ENCODE results near the gene SLC6A6.
"Not testable (repeated sequence)": the region's sequence is repeated elsewhere in the genome, so short reads cannot be mapped to it uniquely, and the experiment has no call there.

Gene SLC6A6

DNA sequence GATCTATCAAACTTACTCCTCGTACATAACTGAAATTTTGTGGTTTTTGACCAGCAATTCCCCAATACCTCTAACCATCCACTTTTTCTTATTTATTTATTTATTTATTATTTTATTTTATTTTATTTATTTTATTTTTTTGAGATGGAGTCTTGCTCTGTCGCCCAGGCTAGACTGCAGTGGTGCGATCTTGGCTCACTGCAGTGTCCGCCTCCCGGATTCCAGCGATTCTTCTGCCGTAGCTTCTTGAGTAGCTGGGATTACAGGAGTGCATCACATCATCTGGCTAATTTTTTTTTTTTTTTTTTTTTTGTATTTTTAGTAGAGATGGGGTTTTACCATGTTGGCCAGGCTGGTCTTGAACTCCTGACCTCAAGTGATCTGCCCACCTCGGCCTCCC lies 35.3 kb downstream of the SLC6A6 start:
- DNase-seq: not testable (repeated sequence)

DNA sequence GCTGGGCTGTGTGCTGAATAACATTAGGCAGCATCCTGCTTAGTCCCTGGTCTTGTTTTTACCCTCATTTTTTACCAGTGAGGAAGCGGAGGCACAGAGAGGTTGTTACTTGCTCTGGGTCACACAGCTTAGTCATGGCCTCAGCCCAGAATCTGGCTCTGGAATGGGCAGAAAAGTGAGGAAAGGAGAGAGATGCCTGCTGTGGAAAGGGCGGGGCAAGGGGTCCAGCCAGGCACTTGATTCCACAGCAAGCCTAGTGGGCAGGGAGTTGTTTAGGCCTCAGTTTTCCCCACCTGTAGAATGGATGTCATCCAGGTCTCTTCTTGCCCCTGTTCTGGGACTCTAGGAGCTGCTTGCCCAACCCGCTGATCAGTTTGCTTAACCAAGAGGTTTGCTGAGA lies 35.9 kb downstream of the SLC6A6 start:
- DNase-seq: no peak

- no peak for DNase-seq
Observed at GRCh38 chr3:14438929-14439328, 36.5 kb downstream of the SLC6A6 start.

- DNase-seq: no peak
Observed at GRCh38 chr3:14439501-14440167, 37.2 kb downstream of the SLC6A6 start.

DNA sequence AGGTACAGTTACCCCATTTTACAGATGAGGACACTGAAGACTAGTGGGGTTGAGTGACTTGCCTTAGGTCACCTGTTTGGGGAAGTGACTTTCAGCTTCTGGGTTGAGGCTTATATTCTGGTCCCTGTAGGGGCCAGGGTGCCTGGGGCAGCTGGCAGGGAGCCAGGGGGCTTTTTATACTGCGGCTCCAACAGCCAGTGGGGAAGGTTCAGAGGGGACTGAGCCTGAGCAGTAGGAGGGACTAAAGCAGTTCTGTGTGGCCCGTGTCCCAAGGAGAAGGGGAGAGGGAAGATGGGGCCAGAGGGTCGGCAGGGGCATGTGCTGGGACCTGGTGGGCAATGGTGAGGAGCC lies 37.7 kb downstream of the SLC6A6 start:
- DNase-seq: no peak

DNA sequence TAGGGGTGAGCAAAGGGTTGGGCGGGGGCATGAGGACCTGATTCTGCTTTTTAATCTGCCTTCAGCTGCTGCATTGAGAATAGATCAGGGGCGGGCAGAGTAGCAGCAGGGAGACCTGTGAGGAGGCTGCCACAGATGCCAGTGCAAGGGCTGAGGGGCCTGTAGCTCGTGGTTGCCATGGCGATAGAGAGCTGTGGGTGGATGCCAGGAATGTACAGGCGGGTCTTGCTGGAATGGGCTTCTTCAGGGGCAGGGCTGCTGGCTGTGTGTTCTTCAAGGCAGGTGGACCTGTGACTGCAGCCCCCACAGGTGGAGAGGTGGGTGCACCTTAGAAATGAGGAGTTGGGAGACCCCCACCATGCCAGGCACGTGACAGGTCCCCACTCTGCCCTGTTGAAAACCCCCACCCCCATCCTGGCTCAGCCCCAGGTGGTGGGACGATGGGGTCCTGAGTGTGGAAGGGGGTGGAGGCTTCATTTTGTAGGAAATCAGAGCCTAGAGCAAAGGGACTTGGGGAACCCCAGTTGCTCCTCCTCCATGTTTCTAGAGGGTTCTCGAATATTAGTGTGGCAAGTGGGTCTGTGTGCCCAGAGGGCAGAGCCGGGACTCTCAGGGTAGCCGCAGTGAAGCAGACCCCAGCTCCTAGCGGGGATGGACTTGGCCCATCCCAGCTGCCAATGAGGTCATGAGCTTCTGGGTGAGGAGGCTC lies 38.3 kb downstream of the SLC6A6 start:
- no peak for DNase-seq

GRCh38 chr3:14441240-14441919 lies 39.0 kb downstream of the SLC6A6 start:
- DNase-seq: no peak

GRCh38 chr3:14441920-14442300 lies 39.5 kb downstream of the SLC6A6 start:
- no peak for DNase-seq

GRCh38 chr3:14444380-14444779 lies 42.0 kb downstream of the SLC6A6 start:
- DNase-seq: no peak

GRCh38 chr3:14445773-14446172 lies 43.4 kb downstream of the SLC6A6 start:
- no peak for DNase-seq

DNA sequence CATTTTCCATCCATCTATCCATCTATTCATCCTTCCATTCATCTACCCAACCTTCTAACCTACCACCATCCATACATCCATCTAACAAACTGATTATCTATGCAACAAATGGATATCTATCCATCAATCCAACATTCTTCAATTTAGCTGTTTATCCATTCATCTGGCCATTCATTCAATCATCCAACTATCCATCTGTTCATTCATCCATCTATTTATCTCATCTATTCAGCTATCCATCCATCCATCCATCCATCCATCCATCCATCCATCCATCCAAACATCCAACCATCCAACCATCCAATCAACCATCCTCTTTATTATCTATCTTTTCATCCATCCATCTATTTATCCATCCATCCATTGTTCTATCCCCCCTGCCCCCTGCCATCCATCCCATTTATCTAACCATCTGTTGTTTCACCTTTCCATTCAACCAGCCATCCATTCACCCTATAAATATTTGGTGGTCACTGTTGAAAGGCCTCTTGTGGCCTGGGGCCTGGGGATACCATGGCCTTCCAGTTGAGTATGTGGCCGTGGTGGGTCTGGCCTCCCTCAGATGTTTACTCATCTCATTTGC lies 44.7 kb downstream of the SLC6A6 start:
- DNase-seq: no peak

DNA sequence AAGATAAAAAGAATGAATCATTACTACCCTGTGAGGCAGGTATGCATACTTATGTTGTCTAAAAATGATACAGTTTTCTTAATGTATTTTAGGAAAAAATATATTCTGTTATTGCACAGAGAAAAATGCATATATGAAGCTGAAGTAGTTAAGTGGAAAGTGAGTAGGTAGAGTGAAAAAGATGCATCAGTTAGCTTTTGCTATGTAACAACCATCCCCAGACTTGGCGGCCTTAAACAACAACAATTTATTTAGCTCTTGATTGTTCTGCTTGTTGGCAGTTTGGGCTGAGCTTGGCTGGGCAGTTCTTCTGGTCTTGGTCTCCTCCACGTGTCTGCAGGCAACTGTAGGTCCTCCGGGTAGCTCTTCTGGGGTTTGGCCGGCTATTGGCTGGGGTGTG lies 45.7 kb downstream of the SLC6A6 start:
- DNase-seq: no peak

DNA sequence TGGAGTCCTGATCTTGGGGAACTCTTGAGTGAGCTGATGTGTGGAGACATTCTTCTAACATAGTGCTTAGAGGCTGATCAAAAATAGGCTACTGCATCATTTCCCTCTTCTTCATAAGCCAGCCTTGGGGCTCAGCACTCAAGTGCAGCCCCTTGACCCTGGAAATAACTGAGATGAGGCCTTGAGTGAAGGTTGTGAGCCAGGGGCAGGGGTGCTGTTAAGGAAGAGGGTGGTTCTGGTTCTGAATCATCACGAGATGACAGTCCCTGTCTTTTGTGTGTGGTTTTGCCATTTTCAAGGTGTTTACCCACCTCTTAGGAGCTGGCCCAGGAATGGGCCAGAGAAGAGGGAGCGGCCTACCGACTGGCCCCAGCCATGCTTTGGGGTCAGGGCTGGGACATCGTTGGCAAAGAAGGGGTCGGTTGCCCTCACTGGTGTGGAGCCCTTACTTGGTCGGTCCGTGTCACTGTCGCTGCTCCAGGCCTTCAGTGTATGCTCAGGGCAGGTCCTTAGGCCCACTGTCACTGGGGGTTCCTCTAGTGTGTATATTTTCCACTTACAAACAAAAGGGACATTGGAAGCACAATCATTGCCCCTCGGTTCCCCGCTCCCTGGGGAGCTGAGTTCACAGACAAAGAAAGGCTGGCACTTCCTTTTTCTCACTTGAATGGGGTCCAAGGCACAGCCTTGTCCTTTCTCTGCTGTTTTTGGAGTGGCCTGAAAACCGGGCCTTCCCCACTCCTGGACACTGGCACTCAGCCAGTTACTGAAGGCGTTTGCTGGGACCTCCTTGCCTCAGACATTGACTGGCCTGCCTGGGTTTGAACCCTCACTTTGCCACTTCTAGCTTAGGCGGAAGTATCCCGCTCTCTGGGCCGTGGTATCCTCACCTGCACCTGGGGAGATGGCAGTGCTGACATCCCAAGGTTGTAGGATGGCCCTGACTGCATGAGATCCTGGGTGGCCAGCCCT lies 46.6 kb downstream of the SLC6A6 start:
- no peak for DNase-seq

DNA sequence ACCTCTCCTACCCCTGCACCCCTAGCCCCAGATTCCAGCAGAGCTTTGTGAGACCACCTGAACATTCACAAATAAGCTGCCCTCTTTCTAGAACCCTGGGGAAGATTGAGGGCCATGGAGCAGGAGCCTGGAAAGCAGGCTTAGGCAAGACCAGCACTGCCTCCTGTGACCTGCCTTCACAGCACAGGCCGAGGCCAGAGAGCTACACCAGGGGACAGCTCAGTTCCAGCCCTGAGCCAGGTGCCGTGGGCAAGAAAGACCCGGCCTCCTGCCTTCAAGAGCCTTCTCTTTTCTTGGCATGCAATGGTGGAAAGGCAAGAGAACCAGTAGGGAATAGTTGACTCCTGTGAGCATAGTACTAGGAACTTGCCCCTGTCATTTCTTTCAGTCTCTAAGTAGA lies 48.1 kb downstream of the SLC6A6 start:
- DNase-seq: no peak

- DNase-seq: no peak
Observed at GRCh38 chr3:14450922-14451606, 48.7 kb downstream of the SLC6A6 start.

GRCh38 chr3:14451844-14452739 lies 49.7 kb downstream of the SLC6A6 start:
- no peak for DNase-seq

DNA sequence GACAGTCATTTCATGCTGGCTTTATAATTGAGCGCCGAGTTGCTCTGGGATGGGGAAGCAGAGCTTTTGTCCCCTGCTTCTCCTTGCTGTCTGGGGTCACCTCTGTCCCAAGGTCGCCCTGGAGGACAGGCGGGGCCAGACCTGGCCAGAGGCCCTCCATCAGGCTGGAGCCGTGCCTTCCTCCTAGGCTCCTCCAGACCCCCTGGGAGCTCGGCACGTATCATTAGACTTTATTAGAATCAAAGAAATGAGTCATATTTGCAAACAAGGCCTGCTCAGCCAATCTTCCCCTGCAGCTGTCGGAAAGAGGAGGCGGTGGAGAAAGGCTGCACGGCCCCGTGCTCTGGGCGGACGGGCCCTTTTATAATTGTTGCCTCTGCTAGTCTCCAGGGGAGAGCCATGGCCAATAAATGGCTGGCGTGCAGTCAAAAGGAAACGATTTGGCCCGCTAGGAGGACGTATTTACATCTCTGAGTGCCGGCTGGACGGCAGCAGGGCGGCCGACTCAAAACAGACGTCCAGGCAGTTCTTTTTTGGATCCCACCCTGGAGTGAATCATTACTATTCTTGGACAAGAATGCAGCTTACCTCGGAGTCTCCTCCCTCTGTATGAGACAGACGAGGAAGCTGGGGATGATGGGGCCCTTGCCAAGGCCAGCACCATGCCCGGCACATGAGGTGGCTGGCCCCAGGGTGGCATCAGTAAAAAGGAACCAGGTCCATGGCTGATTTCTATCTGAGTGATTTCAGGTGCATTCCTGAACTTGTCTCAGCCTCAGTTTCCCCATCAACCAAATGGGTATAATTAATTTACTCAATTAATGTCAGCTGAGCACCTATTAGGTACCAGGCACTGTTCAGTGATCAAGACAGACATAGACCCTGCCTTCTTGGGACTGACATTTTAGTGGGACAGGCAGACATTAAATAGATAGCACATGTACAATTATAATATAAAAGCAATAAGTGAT lies 50.6 kb downstream of the SLC6A6 start:
- DNase-seq: no peak

DNA sequence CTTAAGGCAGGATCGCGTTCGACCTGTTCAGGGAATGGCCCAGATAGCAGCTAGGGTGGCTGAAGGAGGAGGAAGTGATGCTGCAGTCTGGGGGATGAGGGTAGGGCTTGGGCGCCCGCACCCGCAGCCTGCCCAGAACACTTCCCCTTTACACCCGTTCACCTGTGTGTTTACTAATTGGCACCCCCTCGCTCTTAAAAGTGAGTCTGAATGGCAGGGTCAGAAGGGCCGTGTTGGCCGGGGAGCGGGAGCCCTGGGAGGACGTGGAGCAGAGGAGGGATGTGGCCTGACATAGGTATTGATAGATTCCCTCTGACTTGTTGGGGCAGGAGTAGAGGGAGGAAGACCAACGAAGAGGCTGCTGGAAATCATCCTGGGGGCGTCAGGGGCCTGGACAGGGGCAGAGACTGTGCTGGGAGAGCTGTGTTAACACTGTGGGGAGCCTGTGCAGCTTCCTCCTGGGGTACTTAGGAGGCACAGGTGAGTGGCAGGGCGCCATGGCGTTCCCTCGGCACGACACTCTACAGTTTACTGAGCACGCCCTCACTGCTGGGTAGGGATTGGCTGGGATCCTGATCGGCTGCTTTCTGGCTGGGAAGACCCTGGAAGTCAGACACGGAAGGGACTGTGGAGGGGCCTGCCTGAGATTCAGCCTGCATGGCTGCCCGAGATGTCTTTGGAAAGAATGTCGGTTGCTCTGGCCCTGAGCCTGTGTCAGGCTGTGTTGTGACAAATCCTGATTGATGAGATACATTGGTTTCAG lies 51.7 kb downstream of the SLC6A6 start:
- no peak for DNase-seq
